Smooth muscle cell (in vitro differentiated cells): ENCODE data around the gene OR6X1. TPM values are rescaled to one million over a fixed set of nuclear protein-coding genes. Genes with fewer than 3 reads are reported as not detected.

ENCODE experiments used
- DNase-seq: peaks from one replicate; lab custom pipeline; 2025; ENCODE audit not compliant: unreplicated experiment; lab: John Stamatoyannopoulos, UW
- H2AFZ ChIP-seq: fragments of 200-600 bp; sonication (generic); 2 replicates; pipeline ENCODE4 v1.6.0; 2016; ENCODE audit warnings: antibody characterized with exemption, low read depth, mild to moderate bottlenecking
- H3F3A ChIP-seq: fragments of 200-600 bp; sonication (generic); 2 replicates; pipeline ENCODE4 v1.6.0; 2017; ENCODE audit warnings: antibody characterized with exemption, low read depth
- H3K27ac ChIP-seq: fragments of 200-600 bp; sonication (generic); 2 replicates; pipeline ENCODE4 v1.5.1; 2016; ENCODE audit warnings: low read depth, mild to moderate bottlenecking
- H3K27me3 ChIP-seq: fragments of 200-600 bp; sonication (generic); 2 replicates; pipeline ENCODE4 v1.6.1; 2016; ENCODE audit warnings: low read depth, mild to moderate bottlenecking
- H3K36me3 ChIP-seq: fragments of 200-600 bp; sonication (generic); 2 replicates; pipeline ENCODE4 v1.5.1; 2016; ENCODE audit warnings: low read depth
- H3K4me1 ChIP-seq: fragments of 200-600 bp; sonication (generic); 2 replicates; pipeline ENCODE4 v1.5.1; 2016; ENCODE audit warnings: low read depth
- H3K4me2 ChIP-seq: fragments of 200-600 bp; sonication (generic); 2 replicates; pipeline ENCODE4 v1.6.0; 2016; ENCODE audit warnings: mild to moderate bottlenecking
- H3K4me3 ChIP-seq: fragments of 200-600 bp; sonication (generic); 2 replicates; pipeline ENCODE4 v1.5.1; 2016; ENCODE audit warnings: mild to moderate bottlenecking
- H3K79me2 ChIP-seq: fragments of 200-600 bp; sonication (generic); 2 replicates; pipeline ENCODE4 v1.6.0; 2016; ENCODE audit warnings: low read depth, mild to moderate bottlenecking
- H3K9ac ChIP-seq: fragments of 200-600 bp; sonication (generic); 2 replicates; pipeline ENCODE4 v1.6.0; 2016; ENCODE audit warnings: low read depth
- H3K9me3 ChIP-seq: fragments of 200-600 bp; sonication (generic); replicated peaks from 2 replicates; pipeline ENCODE4 v1.5.1; 2016; ENCODE audit warnings: low read depth
- H4K20me1 ChIP-seq: fragments of 200-600 bp; sonication (generic); 2 replicates; pipeline ENCODE4 v1.6.0; 2016; ENCODE audit warnings: low read depth
- CTCF ChIP-seq: fragments of 200-600 bp; sonication (generic); IDR thresholded peaks from 2 replicates; pipeline ENCODE4 v1.5.1; 2017; ENCODE audit warnings: borderline replicate concordance, mild to moderate bottlenecking, antibody characterized with exemption; ENCODE audit not compliant: insufficient read depth, poor library complexity, severe bottlenecking
- WGBS: methylation state at CpG from one replicate; pipeline ENCODE4 v1.1.7; 2016; ENCODE audit warnings: low lambda C conversion rate; 5-methylcytosine and 5-hydroxymethylcytosine counted together
- polyA plus RNA-seq: library from polyadenylated mRNA; unstranded; fragments of >200 nt; fragmentation: Nextera tagmentation; extraction: Ambion mirVana; gene quantifications from 2 replicates; pipeline ENCODE4 v1.2.1, GENCODE V29; 2016
- total RNA-seq: library from RNA; depleted of rRNA; stranded (reverse); fragments of >200 nt; gene quantifications from 2 replicates; pipeline ENCODE4 v1.2.3, GENCODE V29; 2014

OR6X1 gene
- total and polyA plus RNA-seq, 2 experiments from 2014 or later: not detected

- Histone ChIP-seq H3K27me3 (no peaks in the 10 kb centered on the region), H4K20me1 (peaks cover 5% of the 10 kb centered on the region), H3K79me2 (peaks cover 27% of the 10 kb centered on the region), H3K9ac (no peak overlapping the region), H3K36me3 (no peaks in the 10 kb centered on the region), H3K4me2 (peak overlapping the region; percentile 97), H3K4me3 (peak overlapping the region; percentile 75), H2AFZ (peak overlapping the region; percentile 100), H3K4me1 (peaks cover 18% of the 10 kb centered on the region), H3K27ac (no peak overlapping the region), H3F3A (no peaks in the 10 kb centered on the region), H3K9me3 (no peaks in the 10 kb centered on the region)
- no peak for DNase-seq
- 39% methylated on average over 3 of the region's 3 CpGs for WGBS
- no peak for TF ChIP-seq CTCF
These were observed 11.6 kb downstream of the OR6X1 start for GRCh38 chr11:123742724-123743120.

- H3K4me2 ChIP-seq: peak overlapping the region; percentile 97
- no peak overlapping the region for H3K27ac ChIP-seq
- H3K9ac ChIP-seq: peak overlapping the region; percentile 46
- no peaks in the 10 kb centered on the region for H3F3A ChIP-seq
- peak overlapping the region; percentile 75 for H3K4me3 ChIP-seq
- WGBS: 8% methylated on average over 12 of the region's 12 CpGs
- peaks cover 30% of the 10 kb centered on the region for H3K79me2 ChIP-seq
- H2AFZ ChIP-seq: peak overlapping the region; percentile 100
- H3K4me1 ChIP-seq: peaks cover 18% of the 10 kb centered on the region
- no peak for TF ChIP-seq CTCF
- no peaks in the 10 kb centered on the region for H3K9me3 ChIP-seq
- no peaks in the 10 kb centered on the region for H3K27me3 ChIP-seq
- DNase-seq: no peak
- H4K20me1 ChIP-seq: peaks cover 5% of the 10 kb centered on the region
- no peaks in the 10 kb centered on the region for H3K36me3 ChIP-seq
These were observed 12.1 kb downstream of the OR6X1 start for GRCh38 chr11:123742031-123742723.

GRCh38 chr11:123741159-123742030 is 12.9 kb downstream of the OR6X1 start, which contains the start of gene ZNF202:
TSS of gene ZNF202 (minus strand) at chr11:123741660. CDS start at chr11:123730888, 10,772 bp downstream.
- no peaks in the 10 kb centered on the region for H3K36me3 ChIP-seq
- peak within 1 kb of the TSS; percentile 75 for H3K4me3 ChIP-seq
- H3K9me3 ChIP-seq: no peaks in the 10 kb centered on the region
- H3F3A ChIP-seq: no peaks in the 10 kb centered on the region
- peak within 1 kb of the TSS; percentile 100 for H2AFZ ChIP-seq
- H3K27me3 ChIP-seq: no peaks in the 10 kb centered on the region
- H3K4me2 ChIP-seq: peak within 1 kb of the TSS; percentile 97
- peak; percentile 10 for TF ChIP-seq CTCF
- peak; percentile 55 for DNase-seq
- peaks cover 36% of the 10 kb centered on the region for H3K79me2 ChIP-seq
- H3K9ac ChIP-seq: peak within 1 kb of the TSS; percentile 88
- H3K27ac ChIP-seq: peak within 1 kb of the TSS; percentile 40
- H4K20me1 ChIP-seq: peaks cover 11% of the 10 kb centered on the region
- H3K4me1 ChIP-seq: peaks cover 18% of the 10 kb centered on the region
- under 1% methylated on average over 36 of the region's 67 CpGs for WGBS
